GM12874 (cell line): ENCODE measurements around the gene FRMD1.

ENCODE experiments used
- TF ChIP-seq, protein P1 (sequence below): IDR thresholded peaks from 2 replicates; pipeline ENCODE4 v1.5.1; 2011; ENCODE audit warnings: low read depth, mild to moderate bottlenecking, control low read depth, low read length, moderate library complexity; ENCODE audit not compliant: insufficient read depth

The FRMD1 gene

DNA sequence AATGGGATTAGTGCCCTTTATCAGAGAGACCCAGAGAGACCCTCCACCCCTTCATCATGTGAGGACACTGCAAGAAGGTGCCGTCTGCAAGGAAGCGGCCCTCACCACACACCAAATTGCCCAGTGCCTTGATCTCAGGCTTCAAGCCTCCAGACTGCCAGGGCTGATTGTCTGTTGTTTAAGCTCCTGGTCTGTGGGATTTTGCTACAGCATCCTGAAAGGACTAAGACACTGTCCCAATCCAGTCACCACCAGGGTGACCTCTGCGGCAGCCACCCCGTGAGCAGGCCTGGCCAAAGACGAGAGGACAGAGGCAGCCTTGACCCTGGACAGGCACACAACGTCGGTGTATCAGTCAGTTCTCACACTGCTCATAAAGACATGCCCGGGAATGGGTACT, 13.5 kb upstream of the FRMD1 start:
- TF ChIP-seq, protein P1, sequence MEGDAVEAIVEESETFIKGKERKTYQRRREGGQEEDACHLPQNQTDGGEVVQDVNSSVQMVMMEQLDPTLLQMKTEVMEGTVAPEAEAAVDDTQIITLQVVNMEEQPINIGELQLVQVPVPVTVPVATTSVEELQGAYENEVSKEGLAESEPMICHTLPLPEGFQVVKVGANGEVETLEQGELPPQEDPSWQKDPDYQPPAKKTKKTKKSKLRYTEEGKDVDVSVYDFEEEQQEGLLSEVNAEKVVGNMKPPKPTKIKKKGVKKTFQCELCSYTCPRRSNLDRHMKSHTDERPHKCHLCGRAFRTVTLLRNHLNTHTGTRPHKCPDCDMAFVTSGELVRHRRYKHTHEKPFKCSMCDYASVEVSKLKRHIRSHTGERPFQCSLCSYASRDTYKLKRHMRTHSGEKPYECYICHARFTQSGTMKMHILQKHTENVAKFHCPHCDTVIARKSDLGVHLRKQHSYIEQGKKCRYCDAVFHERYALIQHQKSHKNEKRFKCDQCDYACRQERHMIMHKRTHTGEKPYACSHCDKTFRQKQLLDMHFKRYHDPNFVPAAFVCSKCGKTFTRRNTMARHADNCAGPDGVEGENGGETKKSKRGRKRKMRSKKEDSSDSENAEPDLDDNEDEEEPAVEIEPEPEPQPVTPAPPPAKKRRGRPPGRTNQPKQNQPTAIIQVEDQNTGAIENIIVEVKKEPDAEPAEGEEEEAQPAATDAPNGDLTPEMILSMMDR: no peak

DNA sequence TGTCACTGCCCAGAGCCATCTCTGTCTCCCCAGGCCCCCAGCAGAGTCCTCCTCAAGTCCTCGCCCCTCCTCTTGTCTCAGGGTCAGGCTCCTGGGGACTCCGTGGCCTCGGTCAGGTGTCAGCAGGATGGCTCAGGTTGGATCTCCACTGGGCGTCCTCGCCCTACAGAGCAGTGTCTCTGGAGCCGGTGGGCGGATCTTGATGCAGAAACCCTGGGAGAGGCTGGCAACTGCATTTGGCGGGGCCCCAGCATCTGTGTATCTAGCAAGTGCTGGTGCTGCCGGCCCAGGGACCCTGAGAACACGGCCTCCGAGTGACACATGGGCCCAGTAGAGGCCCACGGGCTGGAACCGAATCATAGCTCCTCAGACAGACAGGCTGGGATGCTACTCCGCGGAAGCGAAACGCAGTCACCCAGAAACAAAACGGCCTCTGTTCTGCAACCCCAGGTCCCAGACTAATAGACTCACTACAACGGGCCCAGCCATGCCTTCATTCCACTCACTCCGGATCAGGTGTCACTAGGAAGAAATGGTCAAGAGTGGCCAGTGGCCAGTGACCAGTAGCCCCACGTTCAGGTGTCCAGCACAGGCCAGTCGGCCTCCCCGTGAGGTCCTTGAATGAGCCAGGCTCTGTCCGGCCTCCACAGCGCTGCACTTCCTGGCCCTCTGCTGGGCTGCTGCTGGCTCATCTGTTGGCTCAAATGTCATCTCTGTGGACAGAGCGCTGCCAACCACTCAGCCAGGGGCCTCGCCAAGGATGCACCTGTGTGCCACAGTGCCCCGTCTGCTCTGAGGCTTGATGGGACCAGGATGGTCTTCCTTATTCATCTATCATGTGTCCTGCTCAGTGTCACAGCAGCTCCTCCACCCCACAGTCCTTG, 12.6 kb upstream of the FRMD1 start:
- TF ChIP-seq, protein P1: no peak

DNA sequence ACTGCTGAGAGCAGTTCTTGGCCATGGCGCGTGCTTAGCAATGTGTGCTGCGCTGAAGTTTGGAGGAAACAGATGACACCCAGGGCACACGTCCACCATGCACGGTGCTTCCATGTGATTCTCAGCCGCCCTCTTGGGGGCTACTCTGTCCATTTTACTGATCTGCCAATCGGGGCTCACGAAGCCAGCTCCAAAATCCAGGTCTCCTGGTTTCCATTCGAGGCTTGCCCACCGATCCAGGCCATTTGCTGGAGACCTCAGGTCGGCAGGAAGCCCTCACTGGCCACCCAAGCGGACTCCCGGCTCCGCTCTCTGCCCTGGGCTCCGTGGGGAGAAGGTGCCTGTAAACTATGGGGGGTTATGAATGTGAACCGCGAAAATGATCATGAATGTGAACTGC, 11.7 kb upstream of the FRMD1 start:
- TF ChIP-seq, protein P1: no peak

DNA sequence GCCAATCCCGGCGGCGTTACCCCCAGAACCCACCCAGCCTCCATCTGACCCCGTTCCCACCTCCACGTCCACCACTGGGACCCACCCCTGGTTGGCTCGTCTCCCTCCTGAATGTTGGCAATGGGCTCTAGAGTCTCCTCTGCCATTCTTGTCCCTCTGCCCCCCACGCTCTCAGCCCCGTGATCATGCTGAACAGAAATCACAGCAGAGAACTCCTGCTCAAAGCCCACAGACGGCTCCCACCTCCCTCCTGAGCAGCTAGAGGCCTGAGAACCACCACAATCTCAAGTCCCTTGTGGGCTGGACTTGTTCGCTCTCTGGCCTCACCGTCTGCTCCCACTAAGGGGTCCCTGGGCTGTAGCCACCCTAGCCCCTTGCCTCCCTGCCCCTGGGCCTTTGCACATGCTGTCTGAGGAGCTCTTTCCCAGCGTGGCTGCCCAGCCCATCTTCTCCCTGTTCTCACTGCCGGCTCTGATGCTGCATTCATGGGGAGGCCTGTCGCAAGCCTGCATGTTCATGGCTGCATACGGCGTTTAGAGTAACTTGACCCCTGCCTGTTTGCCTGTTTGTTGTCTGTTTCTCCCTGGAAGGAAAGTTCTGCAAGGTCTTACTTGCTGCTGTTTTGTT, 11.2 kb upstream of the FRMD1 start:
- TF ChIP-seq, protein P1: no peak

DNA sequence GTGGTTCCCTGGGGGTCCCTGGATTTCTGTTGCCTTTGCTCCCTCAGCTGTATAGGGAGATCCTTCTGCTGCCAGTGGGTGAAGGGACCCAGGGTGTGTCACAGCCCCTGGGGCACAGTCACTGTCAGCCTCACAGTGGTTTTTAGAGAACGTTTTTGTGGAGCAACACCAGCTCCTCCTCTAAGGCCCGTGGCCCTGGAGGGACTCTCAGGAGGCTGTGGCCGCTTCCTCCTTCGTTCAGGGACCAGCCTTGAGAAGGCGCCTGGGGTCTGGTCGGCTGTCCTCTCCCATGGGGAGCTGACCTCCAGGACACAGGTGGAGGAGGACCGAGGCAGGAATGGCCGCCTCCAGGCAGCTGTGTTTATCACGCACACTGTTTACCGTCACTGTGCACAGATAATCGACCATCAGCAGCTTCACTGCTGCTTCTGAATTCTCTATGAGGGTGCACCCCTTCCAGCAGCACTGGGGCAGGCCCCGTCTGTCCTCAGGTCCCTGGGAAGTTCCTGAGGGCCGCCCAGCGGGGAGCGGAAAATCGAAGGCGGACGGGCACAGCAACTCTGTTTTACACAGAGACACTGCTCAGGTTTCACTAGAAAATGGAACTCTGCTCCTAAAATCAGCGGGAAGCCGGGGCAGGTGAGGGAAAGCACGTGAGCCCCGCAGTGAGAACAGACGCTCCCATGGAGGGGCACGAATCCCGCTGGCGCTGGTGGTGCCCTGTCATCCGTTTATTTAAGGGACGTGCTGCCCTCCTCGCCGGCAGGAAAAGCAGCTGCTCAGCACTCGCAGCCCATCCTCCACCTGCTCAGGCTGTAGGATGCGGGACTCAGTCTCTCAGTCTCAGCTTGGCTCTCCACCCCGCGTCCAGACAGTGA, 10.4 kb upstream of the FRMD1 start:
- TF ChIP-seq, protein P1: no peak

DNA sequence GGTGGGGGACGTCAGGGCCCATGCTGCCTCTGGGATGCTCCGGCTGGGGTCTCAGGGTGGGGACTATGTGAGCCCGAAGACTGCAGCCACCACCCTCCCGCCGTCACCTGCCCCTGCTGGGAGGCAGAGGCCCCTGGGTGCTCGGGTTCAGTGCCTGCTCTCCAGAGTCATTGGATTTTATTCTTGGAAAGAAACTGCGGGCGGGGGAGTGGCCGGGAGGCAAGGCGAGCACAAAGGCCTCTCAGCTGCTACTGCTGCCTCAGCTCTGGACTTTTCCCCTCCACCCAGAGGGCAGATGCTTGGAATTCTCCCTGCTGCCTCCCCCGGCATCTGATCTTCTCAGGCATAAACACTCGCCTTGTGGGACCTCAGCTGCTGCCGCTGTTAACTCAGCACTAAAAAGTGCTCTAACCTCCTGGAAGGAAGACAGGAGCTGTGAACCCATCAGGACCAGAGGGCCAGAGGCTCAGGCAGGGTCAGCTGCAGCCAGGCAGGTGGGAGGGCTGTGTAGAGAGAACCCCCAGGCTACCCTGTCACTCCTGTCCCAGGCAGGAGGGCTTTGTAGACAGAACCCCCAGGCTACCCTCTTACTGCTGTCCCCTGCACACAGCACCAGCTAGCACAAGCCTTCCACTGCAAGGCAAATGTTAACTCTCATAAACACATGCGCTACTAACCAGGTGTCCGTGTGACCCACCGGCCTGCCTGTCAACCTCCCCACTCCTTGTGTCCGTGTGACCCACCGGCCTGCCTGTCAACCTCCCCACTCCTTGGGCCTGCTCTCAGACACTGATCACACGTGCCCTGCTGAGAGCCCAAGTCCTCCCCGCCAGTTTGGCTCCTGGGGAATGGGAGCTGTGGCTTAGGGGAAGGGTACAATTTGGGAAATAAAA, 9.4 kb upstream of the FRMD1 start:
- TF ChIP-seq, protein P1: no peak
